Measurements from ENCODE around the gene GPRIN3.
"Not testable (repeated sequence)": the region's sequence is repeated elsewhere in the genome, so short reads cannot be mapped to it uniquely, and the experiment has no call there.

The GPRIN3 gene

GRCh38 chr4:89226665-89227574 lies 80.7 kb downstream of the GPRIN3 start:
- in situ Hi-C loops (cut with MboI; ENCODE audit: low sequenced_read_pairs), result no loop called here

- in situ Hi-C loops (cut with MboI; ENCODE audit: low sequenced_read_pairs), result no loop called here
Observed at GRCh38 chr4:89222170-89222569, 85.4 kb downstream of the GPRIN3 start.

GRCh38 chr4:89221167-89221867 lies 86.3 kb downstream of the GPRIN3 start:
- in situ Hi-C loops (cut with MboI; ENCODE audit: low sequenced_read_pairs), result no loop called here

GRCh38 chr4:89218587-89218986 lies 89.0 kb downstream of the GPRIN3 start:
- in situ Hi-C loops (cut with MboI; ENCODE audit: low sequenced_read_pairs), result no loop called here

GRCh38 chr4:89217604-89218003 lies 90.0 kb downstream of the GPRIN3 start:
- in situ Hi-C loops (cut with MboI; ENCODE audit: low sequenced_read_pairs), result no loop called here

- in situ Hi-C loops (cut with MboI; ENCODE audit: low sequenced_read_pairs), result no loop called here
Observed at GRCh38 chr4:89216866-89217265, 90.7 kb downstream of the GPRIN3 start.

- in situ Hi-C loops (cut with MboI; ENCODE audit: low sequenced_read_pairs), result no loop called here
Observed at GRCh38 chr4:89216422-89216821, 91.2 kb downstream of the GPRIN3 start.

- in situ Hi-C loops (cut with MboI; ENCODE audit: low sequenced_read_pairs), result no loop called here
Observed at GRCh38 chr4:89215736-89216135, 91.9 kb downstream of the GPRIN3 start.

GRCh38 chr4:89214308-89214707 lies 93.3 kb downstream of the GPRIN3 start:
- in situ Hi-C loops (cut with MboI; ENCODE audit: low sequenced_read_pairs), result no loop called here

GRCh38 chr4:89213382-89213701 lies 94.3 kb downstream of the GPRIN3 start:
- in situ Hi-C loops (cut with MboI; ENCODE audit: low sequenced_read_pairs), result no loop called here

- in situ Hi-C loops (cut with MboI; ENCODE audit: low sequenced_read_pairs), result no loop called here
Observed at GRCh38 chr4:89212666-89213381, 94.8 kb downstream of the GPRIN3 start.

GRCh38 chr4:89204624-89205023 lies 103.0 kb downstream of the GPRIN3 start:
- in situ Hi-C loops (cut with MboI; ENCODE audit: low sequenced_read_pairs), result no loop called here

GRCh38 chr4:89203902-89204301 lies 103.7 kb downstream of the GPRIN3 start:
- in situ Hi-C loops (cut with MboI; ENCODE audit: low sequenced_read_pairs), result no loop called here

- in situ Hi-C loops (cut with MboI; ENCODE audit: low sequenced_read_pairs), result not testable (repeated sequence)
Observed at GRCh38 chr4:89199394-89199793, 108.2 kb downstream of the GPRIN3 start.

- in situ Hi-C loops (cut with MboI; ENCODE audit: low sequenced_read_pairs), result no loop called here
Observed at GRCh38 chr4:89197920-89198319, 109.7 kb downstream of the GPRIN3 start.

GRCh38 chr4:89196745-89197144 lies 110.9 kb downstream of the GPRIN3 start:
- in situ Hi-C loops (cut with MboI; ENCODE audit: low sequenced_read_pairs), result no loop called here

- in situ Hi-C loops (cut with MboI; ENCODE audit: low sequenced_read_pairs), result no loop called here
Observed at GRCh38 chr4:89196056-89196674, 111.4 kb downstream of the GPRIN3 start.

- in situ Hi-C loops (cut with MboI; ENCODE audit: low sequenced_read_pairs), result no loop called here
Observed at GRCh38 chr4:89193843-89194242, 113.8 kb downstream of the GPRIN3 start.

Measured in HL-60/S4 treated with retinoic acid at 250 ng/mL for 4 days and 3 days (cell line).